BLaER1 treated with 17β-estradiol and CSF1 and Interleukin-3, amounts not matched to agents 10 nM and 100 nM (cell line): ENCODE results near the gene FHIT.
A peak's percentile ranks its signal among the peaks of the same experiment; 100 is the strongest.

Source experiments
- H3K27ac ChIP-seq, 11 experiments: shearing (Covaris generic); formaldehyde crosslinking; 2 replicates each; pipeline ENCODE4 v1.8.1; 2022
- H3K27me3 ChIP-seq, 11 experiments: shearing (Covaris generic); formaldehyde crosslinking; 2 replicates each; pipeline ENCODE4 v1.8.1; 2022
- H3K36me3 ChIP-seq, 11 experiments: shearing (Covaris generic); formaldehyde crosslinking; 2 replicates each; pipeline ENCODE4 v1.8.1; 2022
- H3K4me1 ChIP-seq, 10 experiments: shearing (Covaris generic); formaldehyde crosslinking; 2 replicates each; pipeline ENCODE4 v1.8.1; 2022
- H3K4me2 ChIP-seq, 11 experiments: shearing (Covaris generic); formaldehyde crosslinking; 2 replicates each; pipeline ENCODE4 v1.8.1; 2022
- H3K4me3 ChIP-seq, 10 experiments: shearing (Covaris generic); formaldehyde crosslinking; 2 replicates each; pipeline ENCODE4 v1.8.1; 2022
- H3K9ac ChIP-seq, 11 experiments: shearing (Covaris generic); formaldehyde crosslinking; 2 replicates each; pipeline ENCODE4 v1.8.1; 2022
- H3K9me3 ChIP-seq, 11 experiments: shearing (Covaris generic); formaldehyde crosslinking; replicated peaks in 1 of 11; 2 replicates each; pipeline ENCODE4 v1.8.1; 2022
- H4K20me1 ChIP-seq, 11 experiments: shearing (Covaris generic); formaldehyde crosslinking; 2 replicates each; pipeline ENCODE4 v1.8.1; 2022
- Cebpa-rat ChIP-seq, 11 experiments: shearing (Covaris generic); IDR thresholded peaks; 2 replicates each; pipeline ENCODE4 v1.8.1; 2022

FHIT gene

DNA sequence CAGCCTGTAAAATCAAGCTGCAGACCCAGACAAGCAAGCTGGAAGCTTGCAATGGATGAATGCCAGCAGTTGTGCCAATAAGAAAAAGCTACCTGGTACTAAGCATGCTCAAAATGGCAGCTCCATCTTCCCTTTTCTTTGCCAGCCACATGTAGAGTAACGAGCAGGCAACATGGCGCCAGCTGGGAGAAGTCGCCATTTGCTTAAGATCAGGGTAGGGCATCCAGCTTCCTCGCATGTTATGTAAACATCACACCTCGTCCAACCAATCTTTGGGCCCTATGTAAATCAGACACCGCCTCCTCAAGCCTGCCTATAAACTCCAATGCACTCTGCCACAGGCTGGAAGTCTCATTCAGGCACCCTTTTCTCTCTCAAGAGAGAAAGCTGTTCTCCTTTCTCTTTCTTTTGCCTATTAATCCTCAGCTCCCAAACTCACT is 973.9 kb downstream of the FHIT start:
- H3K9me3 ChIP-seq = peaks cover 0 to 13% (median 6%) of the 10 kb centered on the region in 11 experiments; a peak in 9 of 22 replicates
- H3K4me2 ChIP-seq = no peak overlapping the region
- no peak overlapping the region for H3K9ac ChIP-seq
- no peak for TF ChIP-seq Cebpa-rat (IDR thresholded peaks at IDR 0.05)
- H3K4me1 ChIP-seq = no peaks in the 10 kb centered on the region
- H3K4me3 ChIP-seq = no peak overlapping the region
- no peaks in the 10 kb centered on the region for H3K36me3 ChIP-seq
- H3K27ac ChIP-seq = no peak overlapping the region
- no peaks in the 10 kb centered on the region for H4K20me1 ChIP-seq
- no peaks in the 10 kb centered on the region for H3K27me3 ChIP-seq

DNA sequence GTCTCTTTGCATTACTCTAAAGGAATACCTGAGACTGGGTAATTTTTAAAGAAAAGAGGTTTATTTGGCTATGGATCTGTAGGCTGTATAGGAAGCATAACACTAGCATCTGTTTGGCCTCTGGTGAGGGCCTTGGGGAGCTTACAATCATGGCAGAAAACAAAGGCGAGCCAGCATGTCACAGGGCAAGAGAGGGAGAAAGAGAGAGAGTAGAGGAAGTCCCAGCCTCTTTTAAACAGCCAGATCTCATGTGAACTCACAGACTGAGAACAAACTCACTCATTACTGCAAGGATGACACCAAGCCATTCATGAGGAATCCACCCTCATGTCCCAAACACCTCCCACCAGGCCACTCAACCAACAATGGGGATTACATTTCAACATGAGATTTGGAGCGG is 974.6 kb downstream of the FHIT start:
- H3K36me3 ChIP-seq = no peaks in the 10 kb centered on the region
- H3K4me2 ChIP-seq = no peak overlapping the region
- no peak for TF ChIP-seq Cebpa-rat (IDR thresholded peaks at IDR 0.05)
- H3K9me3 ChIP-seq = peaks cover 0 to 13% (median 6%) of the 10 kb centered on the region in 11 experiments; a peak in 9 of 22 replicates
- no peaks in the 10 kb centered on the region for H3K27me3 ChIP-seq
- H3K9ac ChIP-seq = no peak overlapping the region
- H3K27ac ChIP-seq = no peak overlapping the region
- no peak overlapping the region for H3K4me3 ChIP-seq
- H4K20me1 ChIP-seq = no peaks in the 10 kb centered on the region
- H3K4me1 ChIP-seq = no peaks in the 10 kb centered on the region

- no peaks in the 10 kb centered on the region for H3K27me3 ChIP-seq
- H3K9me3 ChIP-seq = peaks cover 0 to 13% (median 6%) of the 10 kb centered on the region in 11 experiments; a peak in 9 of 22 replicates
- no peaks in the 10 kb centered on the region for H3K4me1 ChIP-seq
- H3K4me2 ChIP-seq = no peak overlapping the region
- no peaks in the 10 kb centered on the region for H4K20me1 ChIP-seq
- H3K9ac ChIP-seq = no peak overlapping the region
- H3K36me3 ChIP-seq = no peaks in the 10 kb centered on the region
- TF ChIP-seq Cebpa-rat (IDR thresholded peaks at IDR 0.05) = no peak
- H3K4me3 ChIP-seq = no peak overlapping the region
- H3K27ac ChIP-seq = no peak overlapping the region
Observed at GRCh38 chr3:60274646-60275045, 976.6 kb downstream of the FHIT start.

DNA sequence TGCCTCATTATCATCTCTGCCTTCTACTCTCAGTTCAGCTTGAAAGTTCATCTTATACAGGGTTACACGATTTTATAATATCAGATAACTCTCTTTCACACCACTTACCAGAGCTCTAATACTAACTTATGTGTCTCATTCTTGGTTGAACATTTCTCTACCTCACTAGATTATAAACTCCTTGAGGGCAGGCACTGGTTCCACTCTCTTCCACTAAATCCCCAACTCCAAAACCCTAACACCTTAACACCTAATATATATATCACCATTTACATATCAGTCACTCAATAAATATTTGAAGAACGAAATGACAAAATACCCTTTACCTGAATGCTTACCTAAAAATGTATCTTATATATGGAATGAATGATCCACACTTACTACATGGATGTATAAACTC is 977.2 kb downstream of the FHIT start:
- H4K20me1 ChIP-seq = no peaks in the 10 kb centered on the region
- no peak overlapping the region for H3K4me3 ChIP-seq
- no peak for TF ChIP-seq Cebpa-rat (IDR thresholded peaks at IDR 0.05)
- H3K36me3 ChIP-seq = no peaks in the 10 kb centered on the region
- H3K4me2 ChIP-seq = no peak overlapping the region
- H3K27ac ChIP-seq = no peak overlapping the region
- no peaks in the 10 kb centered on the region for H3K27me3 ChIP-seq
- no peak overlapping the region for H3K9ac ChIP-seq
- peaks cover 0 to 13% (median 6%) of the 10 kb centered on the region in 11 experiments; a peak in 9 of 22 replicates for H3K9me3 ChIP-seq
- H3K4me1 ChIP-seq = no peaks in the 10 kb centered on the region

DNA sequence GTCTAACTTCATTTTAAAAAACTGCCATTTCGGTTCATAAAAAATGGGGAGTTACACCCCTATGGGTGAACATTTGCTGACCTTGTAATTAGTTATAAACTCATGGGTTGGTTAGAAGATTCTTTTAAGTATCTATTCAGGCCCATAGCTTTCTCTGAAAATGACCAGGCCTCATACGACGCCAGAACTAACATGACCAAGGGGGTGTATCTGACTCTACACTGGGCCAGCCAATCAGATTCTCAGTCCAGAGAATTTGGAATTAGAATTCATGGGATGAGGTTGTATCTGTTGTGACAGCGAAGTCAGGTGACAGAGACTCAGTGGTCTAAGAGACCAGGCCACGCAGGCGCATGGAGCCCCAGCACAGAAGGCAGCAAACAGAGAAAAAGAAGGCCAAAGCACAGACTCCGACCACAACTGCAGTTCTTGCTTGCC is 981.4 kb downstream of the FHIT start:
- no peak for TF ChIP-seq Cebpa-rat (IDR thresholded peaks at IDR 0.05)
- no peak overlapping the region for H3K4me3 ChIP-seq
- H3K27ac ChIP-seq = no peak overlapping the region
- peaks cover 0 to 8% (median 2%) of the 10 kb centered on the region in 11 experiments; a peak in 5 of 22 replicates for H3K9me3 ChIP-seq
- H3K9ac ChIP-seq = no peak overlapping the region
- H3K4me1 ChIP-seq = no peaks in the 10 kb centered on the region
- no peaks in the 10 kb centered on the region for H4K20me1 ChIP-seq
- H3K27me3 ChIP-seq = no peaks in the 10 kb centered on the region
- no peaks in the 10 kb centered on the region for H3K36me3 ChIP-seq
- H3K4me2 ChIP-seq = no peak overlapping the region

DNA sequence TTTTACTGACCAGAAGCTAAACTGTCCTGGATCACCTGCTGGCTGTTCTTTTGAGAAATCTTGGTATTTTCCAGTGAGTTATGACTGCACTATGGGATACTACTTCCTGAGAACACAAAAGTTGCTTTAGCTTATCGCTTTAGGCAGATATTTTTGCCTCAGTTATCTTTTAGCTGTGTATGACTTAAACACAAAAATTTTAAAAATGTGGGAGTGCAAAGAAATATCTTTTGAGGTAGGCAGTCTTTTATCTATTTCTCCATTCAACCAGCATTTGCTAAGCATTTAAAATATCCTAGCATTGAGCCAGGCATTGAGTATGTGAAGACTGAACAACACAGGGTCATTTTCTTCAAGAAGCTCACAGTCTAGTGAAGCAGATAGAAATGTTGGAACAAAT is 981.9 kb downstream of the FHIT start:
- no peak for TF ChIP-seq Cebpa-rat (IDR thresholded peaks at IDR 0.05)
- no peak overlapping the region for H3K4me3 ChIP-seq
- no peak overlapping the region for H3K27ac ChIP-seq
- no peak overlapping the region for H3K4me2 ChIP-seq
- H3K4me1 ChIP-seq = no peaks in the 10 kb centered on the region
- H4K20me1 ChIP-seq = no peaks in the 10 kb centered on the region
- peaks cover 0 to 13% (median 6%) of the 10 kb centered on the region in 11 experiments; a peak in 7 of 22 replicates for H3K9me3 ChIP-seq
- H3K27me3 ChIP-seq = no peaks in the 10 kb centered on the region
- no peak overlapping the region for H3K9ac ChIP-seq
- no peaks in the 10 kb centered on the region for H3K36me3 ChIP-seq

DNA sequence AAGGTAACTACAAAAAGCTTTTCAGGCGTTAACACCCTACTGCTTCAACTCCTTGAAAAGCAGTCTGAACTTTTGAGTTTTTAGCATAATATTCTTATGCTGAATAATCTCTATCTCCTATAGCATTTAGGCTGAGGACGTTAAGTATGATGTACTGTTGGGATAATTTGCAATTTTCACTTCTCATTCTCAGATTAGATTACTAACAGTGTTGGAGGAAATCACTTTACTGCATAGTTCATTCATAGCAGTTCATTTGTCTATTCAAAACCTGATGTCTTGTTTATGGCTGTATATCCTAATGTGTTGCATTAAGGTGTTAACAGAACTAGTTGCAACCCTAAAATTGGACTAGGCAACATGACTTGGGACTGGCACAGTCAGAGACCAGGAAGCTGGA is 983.1 kb downstream of the FHIT start:
- H3K4me3 ChIP-seq = no peak overlapping the region
- H3K27me3 ChIP-seq = no peaks in the 10 kb centered on the region
- no peak overlapping the region for H3K27ac ChIP-seq
- no peaks in the 10 kb centered on the region for H3K36me3 ChIP-seq
- no peak for TF ChIP-seq Cebpa-rat (IDR thresholded peaks at IDR 0.05)
- peaks cover 0 to 4% (median 0%) of the 10 kb centered on the region in 10 experiments; a peak in 4 of 20 replicates for H3K4me1 ChIP-seq
- peaks cover 5 to 26% (median 18%) of the 10 kb centered on the region in 11 experiments; a peak in 19 of 22 replicates for H3K9me3 ChIP-seq
- no peaks in the 10 kb centered on the region for H4K20me1 ChIP-seq
- H3K9ac ChIP-seq = no peak overlapping the region
- H3K4me2 ChIP-seq = no peak overlapping the region; a peak in 1 of 22 replicates

DNA sequence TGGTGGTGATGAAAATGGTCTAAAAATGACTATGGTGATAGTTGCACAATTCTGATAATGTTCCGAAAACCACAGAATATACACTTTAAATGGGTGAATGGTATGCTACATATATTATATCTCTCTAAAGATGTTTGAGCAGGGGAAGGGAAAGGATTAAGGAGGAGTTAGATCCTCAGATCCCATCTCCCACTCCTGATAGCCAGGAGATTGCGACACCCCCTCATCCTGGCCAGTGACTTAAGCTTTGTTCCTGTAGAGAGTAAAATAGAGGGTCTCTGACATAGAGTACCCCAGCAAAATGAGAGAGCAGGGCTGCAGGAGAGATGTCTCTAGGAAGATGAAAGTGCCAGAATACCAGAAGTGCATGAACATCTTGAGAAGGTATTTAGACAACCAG is 984.8 kb downstream of the FHIT start:
- H3K27ac ChIP-seq = no peak overlapping the region
- H3K9ac ChIP-seq = no peak overlapping the region
- H4K20me1 ChIP-seq = no peaks in the 10 kb centered on the region
- no peak overlapping the region for H3K4me2 ChIP-seq
- peak in 2 of 11 experiments; percentile 34 to 49; a peak in 3 of 22 replicates for TF ChIP-seq Cebpa-rat (IDR thresholded peaks at IDR 0.05)
- H3K4me1 ChIP-seq = peaks cover 0 to 19% (median 11%) of the 10 kb centered on the region in 10 experiments; a peak in 13 of 20 replicates
- peaks cover 7 to 32% (median 22%) of the 10 kb centered on the region in 11 experiments; a peak in 19 of 22 replicates for H3K9me3 ChIP-seq
- no peaks in the 10 kb centered on the region for H3K27me3 ChIP-seq
- H3K4me3 ChIP-seq = no peak overlapping the region
- no peaks in the 10 kb centered on the region for H3K36me3 ChIP-seq

- Histone ChIP-seq H3K4me3 (no peak overlapping the region; a peak in 1 of 20 replicates), H3K27ac (peak overlapping the region in 6 of 11 experiments; percentile 38 to 74 (median 58); a peak in 7 of 22 replicates), H3K9ac (no peak overlapping the region), H3K4me1 (peaks cover 0 to 43% (median 20%) of the 10 kb centered on the region in 10 experiments; a peak in 13 of 20 replicates), H3K4me2 (peak overlapping the region in 1 of 11 experiments; percentile 51; a peak in 2 of 22 replicates), H3K36me3 (no peaks in the 10 kb centered on the region), H3K27me3 (no peaks in the 10 kb centered on the region), H3K9me3 (peaks cover 7 to 51% (median 35%) of the 10 kb centered on the region in 11 experiments; a peak in 19 of 22 replicates), H4K20me1 (no peaks in the 10 kb centered on the region)
- TF ChIP-seq Cebpa-rat (IDR thresholded peaks at IDR 0.05) = no peak
Observed at GRCh38 chr3:60263191-60263590, 988.1 kb downstream of the FHIT start.

- Histone ChIP-seq H3K4me2 (peak overlapping the region in 7 of 11 experiments; percentile 11 to 57 (median 23); a peak in 10 of 22 replicates), H3K27ac (peak overlapping the region in 7 of 11 experiments; percentile 14 to 74 (median 56); a peak in 12 of 22 replicates), H3K36me3 (no peaks in the 10 kb centered on the region), H3K9me3 (peaks cover 7 to 51% (median 35%) of the 10 kb centered on the region in 11 experiments; a peak in 19 of 22 replicates), H3K4me1 (peaks cover 0 to 43% (median 20%) of the 10 kb centered on the region in 10 experiments; a peak in 13 of 20 replicates), H4K20me1 (no peaks in the 10 kb centered on the region), H3K9ac (no peak overlapping the region; a peak in 1 of 22 replicates), H3K4me3 (no peak overlapping the region; a peak in 1 of 20 replicates), H3K27me3 (no peaks in the 10 kb centered on the region)
- no peak for TF ChIP-seq Cebpa-rat (IDR thresholded peaks at IDR 0.05)
Observed at GRCh38 chr3:60262546-60262945, 988.7 kb downstream of the FHIT start.
